GM19463 (cell line): ENCODE results near the gene DCX.
"Not testable (repeated sequence)": the region's sequence is repeated elsewhere in the genome, so short reads cannot be mapped to it uniquely, and the experiment has no call there.

Experiments
- ATAC-seq: cut with Tn5 transposase; IDR thresholded peaks from one replicate; pipeline ENCODE4 v1.9.1; 2021; ENCODE audit warnings: mild to moderate bottlenecking, moderate library complexity; ENCODE audit not compliant: unreplicated experiment

Gene DCX

DNA sequence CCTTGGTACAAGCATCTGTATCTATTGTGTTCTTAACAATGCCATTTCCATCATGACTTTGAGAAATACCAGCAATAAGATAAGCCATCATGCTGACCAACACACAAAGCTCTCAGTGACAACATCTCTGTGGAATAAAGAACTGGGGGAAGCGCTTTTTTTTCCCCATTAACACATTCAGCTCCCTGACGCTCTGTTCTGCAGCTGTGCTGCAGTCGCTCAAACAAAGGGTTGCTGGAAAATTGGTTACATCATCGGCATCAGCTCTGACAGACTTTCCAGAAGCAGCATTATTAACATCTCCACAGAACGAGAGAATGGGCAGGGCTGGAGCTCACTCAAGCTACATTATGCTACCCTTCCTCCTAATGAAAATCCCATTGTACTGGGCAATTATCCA is 39.9 kb downstream of the DCX start:
- ATAC-seq: no peak

DNA sequence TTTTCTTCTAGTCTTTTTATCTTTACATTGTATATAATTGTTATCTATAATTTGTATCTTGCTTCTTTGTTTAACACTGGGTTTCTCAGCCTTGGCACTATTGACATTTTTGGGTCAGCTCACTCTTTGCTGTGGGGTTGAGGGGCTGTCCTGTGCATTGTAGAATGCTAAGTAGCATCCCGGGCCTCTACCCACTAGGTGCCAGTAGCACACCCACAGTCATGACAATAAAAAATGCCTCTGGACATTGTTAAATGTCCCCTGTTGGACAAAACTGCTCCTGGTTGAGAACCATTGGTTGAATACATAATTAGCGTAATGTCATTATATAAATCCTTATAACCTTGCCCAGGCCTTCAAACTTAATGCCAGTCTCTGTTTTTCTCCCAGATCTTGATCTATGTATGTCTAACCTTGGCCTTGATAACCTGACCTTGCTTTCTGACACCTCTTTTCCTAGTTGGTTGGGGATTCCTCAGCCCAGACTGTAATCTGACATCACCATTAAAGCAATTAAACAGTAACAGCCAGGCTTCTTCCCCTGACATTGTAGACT is 46.1 kb downstream of the DCX start:
- ATAC-seq: no peak

DNA sequence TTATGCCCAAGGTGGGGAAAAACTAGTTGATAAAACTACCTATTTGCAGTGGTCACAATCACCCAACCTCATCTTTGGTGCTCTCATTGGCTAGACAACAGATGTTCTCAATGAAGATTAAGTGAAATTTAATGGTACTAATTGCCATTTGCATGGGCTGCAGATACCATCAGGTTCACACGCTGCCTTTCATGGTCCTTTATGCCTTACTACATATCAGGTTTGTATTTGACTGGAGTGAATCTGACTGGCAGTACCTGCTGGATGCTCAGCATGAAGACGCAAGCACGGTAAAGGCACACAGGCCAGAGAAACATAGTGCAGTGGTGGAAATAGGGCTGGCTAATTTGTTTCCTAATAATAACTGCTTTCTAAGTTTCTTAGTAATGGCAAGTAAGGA is 48.3 kb downstream of the DCX start:
- no peak for ATAC-seq

DNA sequence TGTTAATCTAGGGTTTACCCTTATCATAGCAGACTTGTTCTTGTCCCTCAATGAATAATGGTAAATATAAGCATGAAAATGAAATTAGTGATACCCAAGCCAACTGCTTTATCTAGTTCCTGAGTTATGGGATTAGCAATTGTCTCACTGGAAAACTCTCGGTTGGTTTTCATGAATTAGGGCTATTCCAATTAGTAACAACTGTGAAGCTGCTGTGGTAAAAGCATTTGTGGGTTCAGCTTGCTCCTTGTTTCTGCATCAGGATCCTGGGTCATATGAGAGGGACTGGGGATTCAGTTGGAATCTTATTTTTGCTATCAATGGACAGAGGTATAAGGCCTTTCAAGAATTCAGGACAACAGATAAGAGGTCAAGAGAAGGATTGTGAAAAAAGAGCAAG is 50.2 kb downstream of the DCX start:
- ATAC-seq: no peak

DNA sequence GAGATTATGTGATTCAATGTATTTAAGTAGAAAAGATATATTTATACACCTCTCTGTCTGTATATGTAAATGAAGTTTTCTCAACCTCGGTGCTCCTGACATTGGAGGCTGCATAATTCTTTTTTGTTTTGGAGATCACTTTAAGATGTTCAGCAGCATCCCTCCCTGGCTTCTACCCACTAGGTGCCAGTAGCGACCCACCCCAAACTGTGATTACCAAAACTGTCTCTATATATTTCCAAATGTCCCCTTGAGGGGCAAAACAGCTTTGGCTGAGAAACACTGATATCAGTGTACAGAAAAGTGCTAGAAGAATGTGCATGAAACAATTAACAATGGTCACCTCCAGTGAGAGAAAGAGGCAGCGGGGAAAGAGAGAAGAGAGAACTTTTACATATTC is 51.2 kb downstream of the DCX start:
- ATAC-seq: no peak

DNA sequence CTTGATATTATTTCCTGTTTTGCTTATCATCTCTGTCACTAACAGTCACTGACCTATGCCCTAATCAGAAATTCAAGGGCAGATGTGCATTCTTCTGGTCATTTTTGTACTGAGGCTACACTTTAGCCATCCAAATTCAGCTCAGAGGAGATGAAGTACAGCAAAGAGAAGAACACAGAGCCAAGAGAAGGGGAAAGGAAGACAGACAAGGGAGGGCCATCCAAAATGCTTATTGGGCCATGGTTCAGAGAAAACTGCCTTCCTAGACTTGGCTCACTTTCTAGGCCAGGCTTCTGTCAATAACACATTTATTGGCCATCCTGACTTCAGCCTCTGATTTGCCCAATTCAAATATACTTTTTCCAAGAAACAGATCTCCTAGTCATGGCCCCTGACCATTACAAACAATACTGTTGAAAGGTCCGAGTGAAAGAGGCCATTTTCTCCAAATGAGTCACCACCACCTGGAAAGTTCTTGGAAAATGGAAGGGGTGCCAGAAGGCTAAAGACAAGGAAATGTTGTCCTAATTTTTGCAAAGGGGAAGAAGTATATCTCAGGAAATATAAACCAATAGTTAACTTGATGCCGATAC is 56.4 kb downstream of the DCX start:
- ATAC-seq: no peak

DNA sequence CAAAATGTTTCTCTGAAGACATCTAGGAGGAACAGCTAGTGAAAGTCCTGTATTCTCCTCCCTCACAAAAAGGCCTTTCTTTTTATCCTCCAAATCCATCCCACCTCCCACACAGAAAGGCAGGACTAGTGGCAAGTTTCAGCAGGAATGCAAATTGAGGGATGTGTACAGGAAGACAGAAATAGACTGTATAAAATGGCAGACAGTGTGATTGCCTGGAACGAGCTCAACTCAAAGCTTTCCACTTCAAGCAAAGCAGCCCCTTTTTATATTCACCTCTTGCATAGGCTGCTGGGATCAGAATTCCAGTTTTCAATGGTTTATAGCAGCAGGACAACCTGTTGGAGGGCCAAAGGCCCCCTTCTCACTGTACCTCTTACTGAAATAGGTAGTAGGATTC is 57.5 kb downstream of the DCX start:
- no peak for ATAC-seq

DNA sequence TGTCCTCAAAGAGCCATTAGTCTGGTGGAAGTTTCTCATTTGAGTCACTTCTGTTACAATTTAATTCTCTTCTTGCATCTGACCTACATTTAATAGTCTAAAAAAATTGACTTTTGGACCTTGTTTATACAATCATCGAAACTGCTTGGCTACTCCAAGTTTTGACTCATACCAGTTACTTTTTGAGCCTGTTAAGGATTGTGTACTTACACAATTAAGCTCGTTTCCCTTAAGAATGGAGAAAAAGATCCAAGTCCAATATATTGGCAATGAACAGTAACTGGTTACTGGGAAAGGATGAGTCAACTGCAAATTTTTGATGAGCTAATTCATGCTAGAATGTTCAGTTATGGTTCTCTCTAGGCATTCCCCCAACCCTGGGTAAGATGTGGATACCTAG is 58.2 kb downstream of the DCX start:
- no peak for ATAC-seq

DNA sequence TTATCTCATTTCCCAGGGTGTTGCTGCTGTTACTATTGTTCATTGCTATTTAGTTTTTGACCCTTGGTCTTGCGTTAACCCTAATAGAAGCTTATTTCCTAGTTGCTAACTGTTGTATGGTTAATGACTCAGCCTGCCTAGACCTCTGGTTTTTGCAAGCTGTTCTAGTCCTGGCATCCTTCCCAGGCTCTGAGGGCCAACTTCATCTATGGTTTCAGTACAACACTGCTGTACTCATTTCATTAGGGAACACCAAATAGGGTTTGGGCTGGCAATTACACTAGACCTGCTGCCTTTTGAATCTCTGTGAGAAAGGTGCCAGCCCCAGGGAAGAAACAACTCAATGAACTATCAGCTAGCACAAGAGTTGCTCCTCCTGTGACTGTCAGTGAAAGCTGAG is 59.6 kb downstream of the DCX start:
- peak; percentile 69 for ATAC-seq

DNA sequence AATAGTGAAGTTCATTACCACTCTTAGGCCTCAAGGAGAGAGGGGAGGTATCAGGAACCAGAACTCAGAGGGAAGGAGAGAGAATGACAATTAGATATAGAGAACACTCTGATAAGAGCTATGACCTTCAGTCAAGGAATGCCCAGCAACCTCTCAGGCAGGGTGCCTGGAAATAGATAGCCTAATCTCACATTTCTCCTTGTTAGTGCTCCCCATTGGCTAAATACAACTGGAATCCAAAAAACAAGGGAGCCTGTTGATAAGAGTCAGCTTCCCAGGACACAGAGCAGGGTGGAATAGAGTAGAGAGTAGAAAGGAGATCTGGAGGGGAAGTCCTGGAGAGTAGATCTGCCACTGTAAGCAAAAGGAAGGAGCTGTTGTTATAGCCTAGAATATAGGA is 62.1 kb downstream of the DCX start:
- ATAC-seq: no peak

DNA sequence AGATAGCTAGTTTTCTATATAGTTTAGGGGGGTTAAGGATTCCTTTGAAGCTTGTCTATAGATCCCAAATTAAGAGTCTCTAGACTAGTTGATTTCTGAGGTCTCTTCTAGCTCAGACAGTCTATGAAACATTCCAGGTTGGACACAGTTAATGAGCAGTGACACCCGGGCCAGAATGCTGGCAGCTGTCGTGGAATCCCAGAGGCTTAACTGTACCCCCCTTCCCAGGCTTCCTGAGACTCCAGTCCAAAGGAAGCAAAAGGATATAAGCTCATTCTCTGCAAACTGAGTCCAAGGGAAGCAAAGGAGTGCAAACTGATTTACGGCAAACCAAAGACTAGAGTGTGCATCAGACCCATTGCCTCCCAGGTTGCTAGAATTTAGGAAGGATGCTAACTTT is 62.9 kb downstream of the DCX start:
- ATAC-seq: no peak

DNA sequence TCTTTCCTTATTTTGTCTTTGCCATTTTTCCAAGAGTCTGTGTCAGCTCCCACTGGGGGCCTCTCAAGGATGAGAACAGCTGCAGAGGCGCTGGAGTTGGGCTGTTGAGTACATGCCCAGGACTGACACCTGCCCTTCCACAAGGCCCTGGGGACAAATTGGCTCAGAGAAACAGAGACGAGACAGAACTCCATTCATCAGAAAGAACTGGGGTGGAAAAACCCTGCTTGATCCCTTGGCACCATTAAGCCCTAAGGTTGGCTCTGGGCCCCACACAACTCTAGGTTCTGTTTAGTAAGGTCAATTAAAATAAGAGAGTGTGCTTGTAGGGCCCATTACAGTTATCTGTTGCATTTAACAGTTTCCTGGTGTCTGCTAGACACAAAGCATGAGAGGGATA is 63.6 kb downstream of the DCX start:
- ATAC-seq: no peak

DNA sequence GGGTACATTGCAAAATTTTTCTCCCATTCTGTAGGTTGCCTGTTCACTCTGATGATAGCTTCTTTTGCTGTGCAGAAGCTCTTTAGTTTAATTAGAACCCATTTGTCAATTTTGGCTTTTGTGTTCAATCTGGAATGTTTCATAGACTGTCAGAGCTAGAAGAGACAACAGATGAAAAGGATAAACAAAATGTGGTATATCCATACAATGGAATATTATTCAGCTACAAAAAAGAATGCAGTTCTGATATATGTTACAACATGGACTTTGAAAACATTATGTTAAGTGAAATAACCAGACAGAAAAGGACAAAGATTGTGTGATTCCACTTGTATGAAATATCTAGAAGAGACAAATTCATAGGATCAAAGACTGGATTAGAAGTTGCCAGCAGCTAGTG is 65.8 kb downstream of the DCX start:
- not testable (repeated sequence) for ATAC-seq

DNA sequence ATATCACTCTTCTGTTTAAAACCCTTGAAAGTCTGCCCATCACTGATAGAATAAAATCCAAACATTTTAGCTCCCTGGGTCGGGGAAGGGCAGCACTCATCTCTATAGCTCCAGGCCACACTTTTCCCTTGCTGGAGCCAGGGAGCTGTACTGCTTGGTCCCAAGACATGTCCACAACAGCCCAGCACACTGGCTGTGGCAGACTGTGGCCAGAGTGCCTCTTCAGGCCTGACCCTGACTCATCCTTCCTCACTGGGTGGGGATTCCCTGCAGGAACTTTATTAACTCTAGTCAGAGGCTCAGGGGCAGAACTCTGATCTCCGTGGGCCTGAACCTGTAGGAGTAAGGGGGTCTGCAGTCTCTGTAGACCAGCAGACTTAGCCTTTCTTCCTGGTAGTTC is 71.9 kb downstream of the DCX start:
- no peak for ATAC-seq

DNA sequence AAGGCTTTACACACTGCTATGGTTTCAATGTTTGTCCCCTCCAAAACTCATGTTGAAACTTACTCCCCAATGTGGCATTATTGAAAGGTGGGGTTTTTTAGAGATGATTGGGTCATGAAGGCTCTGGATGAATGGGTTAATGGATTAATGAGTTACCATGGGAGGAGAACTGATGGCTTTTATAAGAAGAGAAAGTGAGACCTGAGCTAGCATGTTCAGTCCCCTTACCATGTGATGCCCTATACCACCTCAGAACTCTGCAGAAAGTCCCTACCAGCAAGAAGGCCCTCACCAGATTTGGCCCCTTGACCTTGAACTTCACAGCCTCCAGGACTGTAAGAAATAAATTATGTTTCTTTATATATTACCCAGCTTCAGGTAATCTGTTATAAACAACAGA is 72.8 kb downstream of the DCX start:
- peak; percentile 73 for ATAC-seq

DNA sequence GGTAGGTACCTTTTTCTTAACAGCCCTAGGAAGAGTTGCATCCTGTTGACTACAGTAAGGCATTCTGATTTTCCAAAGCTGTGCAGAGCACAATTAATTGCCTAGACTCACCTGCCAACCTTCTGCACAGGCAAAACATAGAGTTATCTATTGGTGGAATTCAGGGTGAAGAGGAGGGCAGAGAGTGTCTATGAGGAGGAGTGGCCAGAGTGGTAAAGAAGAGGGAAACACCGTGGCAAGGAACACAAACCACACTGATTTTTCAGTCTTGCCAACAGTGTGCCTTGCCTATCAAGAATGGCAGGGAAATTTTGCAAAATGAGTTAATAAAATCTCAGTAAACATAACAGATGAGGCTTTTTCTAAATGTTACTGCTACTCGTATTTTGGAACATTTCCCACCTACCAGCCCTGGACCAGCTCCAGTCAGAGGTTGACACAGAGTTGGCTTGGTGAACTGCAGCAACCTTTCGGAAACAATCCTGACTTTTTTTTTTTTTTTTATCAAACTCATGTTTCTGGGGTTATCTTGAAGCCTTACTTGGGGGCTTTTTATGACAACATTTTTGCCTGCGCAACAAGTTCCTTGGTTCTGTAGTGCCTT is 73.8 kb downstream of the DCX start:
- ATAC-seq: no peak

DNA sequence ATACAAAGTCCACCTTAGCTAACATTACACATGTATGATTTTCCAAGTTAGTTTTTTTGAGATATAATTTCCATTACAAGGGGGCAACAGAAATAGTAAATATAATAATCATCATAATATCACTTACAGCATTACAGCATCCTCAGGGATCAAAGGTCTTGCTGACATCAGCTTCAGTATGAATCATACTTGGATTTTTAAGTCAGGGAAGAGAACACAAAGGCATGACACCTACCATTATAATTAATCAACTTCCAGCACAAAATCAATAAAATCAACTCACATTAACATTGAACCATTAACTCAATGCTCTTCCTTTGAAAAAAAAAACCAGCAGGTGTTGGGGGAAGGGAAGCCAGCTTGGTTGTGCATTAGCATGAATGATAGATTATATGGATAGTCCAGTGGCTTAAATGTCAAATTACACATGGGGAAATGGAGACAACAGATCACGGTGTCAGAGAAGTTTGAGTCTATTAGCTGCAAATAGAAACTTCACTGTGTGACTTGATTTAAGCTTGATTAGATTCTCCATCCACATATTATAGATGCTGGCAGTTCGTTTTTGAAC is 74.8 kb downstream of the DCX start:
- ATAC-seq: no peak

DNA sequence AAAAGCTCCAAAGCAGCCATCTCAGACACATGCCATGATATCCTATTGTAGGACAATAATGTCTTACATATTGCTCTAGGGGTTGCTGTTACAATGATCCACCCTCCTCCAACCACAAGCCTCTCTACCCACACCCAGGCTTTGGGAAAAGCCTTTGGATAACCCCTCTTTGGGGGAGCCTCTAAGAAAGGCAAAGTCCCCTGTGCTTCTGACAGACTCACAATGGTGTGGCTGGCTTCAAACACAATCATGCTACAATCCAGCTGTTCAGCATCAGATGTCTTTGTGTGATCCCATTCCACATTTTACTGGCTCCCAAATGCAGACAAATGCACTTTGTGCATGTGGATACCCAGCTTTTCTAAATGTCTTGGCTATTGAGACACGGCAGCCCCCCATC is 75.9 kb downstream of the DCX start:
- ATAC-seq: no peak

DNA sequence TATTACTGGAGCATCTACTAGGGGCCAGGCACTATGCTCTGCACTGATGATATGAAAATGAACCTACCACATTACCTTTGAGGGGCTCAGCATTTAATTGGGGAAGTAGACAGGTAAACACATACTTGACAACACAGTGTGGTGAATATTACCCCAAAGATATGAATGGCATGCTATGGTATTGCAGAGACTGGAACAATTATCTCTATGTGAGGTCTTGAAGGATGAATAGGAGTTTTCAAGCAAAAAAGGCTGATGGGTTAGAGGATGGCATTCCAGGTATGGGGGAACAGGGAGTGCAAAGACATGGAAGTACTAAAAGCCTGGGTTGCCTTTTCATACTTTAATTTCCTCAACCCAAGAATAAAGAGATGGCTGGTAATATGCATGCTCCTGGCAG is 82.6 kb downstream of the DCX start:
- ATAC-seq: no peak

DNA sequence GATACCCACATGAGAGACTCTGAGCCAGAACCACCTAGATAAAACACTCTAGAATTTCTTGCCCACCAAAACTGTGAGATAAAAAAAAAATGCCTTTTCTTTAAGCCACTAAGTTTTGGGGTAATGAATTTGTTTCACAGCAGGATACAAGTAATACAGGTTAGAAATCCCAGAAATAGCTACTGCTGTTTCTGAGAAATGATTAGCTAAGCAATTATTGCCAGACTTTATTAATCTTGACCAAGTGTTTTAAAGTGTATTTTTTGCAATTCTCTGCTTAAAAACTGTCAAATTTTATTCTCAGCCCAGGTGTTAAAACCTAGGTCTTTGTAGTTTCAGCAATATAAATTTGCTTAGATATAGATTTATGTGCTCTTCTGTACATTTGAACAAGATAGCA is 83.1 kb downstream of the DCX start:
- ATAC-seq: no peak

DNA sequence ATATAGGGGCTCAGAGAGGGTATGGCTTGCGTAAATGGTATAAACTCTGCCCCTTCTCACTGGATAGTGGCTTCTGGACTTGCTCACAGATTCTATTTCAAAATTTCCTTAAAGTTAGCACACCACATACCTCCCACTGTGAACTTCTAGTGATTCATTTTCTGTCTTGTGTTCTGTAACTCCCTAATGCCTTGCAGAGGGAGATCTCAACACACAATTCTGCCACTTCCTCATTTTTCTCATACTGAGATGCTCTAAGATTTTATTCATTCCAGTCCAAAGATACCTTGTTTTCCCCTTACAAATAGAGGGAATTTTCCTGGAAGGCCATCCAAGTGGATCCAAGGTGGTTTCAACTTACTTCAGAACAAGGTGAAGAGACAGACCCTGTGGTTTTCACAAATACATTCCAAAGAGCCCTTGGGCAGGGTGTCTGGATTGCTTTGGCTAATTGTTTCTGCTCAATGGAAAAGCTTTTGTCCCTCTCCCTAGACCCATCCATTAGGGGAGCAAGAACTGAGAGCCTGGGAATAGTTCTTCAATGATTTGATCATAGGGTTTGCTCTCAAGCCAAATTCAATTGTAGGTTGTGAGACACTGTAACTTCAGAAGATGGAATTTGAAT is 89.6 kb downstream of the DCX start:
- ATAC-seq: no peak

DNA sequence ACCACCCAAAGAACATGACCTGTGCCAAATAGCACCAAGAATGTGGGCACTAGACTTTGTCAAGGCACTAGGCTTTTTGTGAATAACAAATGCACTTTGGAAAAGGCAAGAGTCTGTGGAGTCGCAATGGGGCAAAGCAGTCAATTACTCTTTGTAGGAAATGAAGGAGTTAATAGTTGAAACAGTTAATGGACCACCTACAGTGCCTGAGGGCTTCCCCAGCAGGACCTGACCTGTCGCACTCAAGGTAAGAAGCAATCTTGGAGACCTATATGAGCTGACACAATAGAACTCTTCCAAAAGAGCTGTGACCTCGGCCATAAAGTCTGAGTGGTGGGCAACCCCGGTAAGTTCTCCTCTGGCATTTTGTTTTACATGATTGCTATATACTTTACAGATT is 92.5 kb downstream of the DCX start:
- ATAC-seq: no peak
